GM08714 (cell line): ENCODE data around the gene FAM13A.

ENCODE experiments used
- H3K4me3 ChIP-seq: fragments of 200-500 bp; sonication (Bioruptor generic); 2 replicates; pipeline ENCODE4 v1.5.1; 2014; ENCODE audit warnings: mild to moderate bottlenecking, low read length, inconsistent platforms
- ZNF274 ChIP-seq: IDR thresholded peaks from 2 replicates; pipeline ENCODE4 v1.6.1; 2012; ENCODE audit warnings: mild to moderate bottlenecking, low read depth, low read length

Gene FAM13A

GRCh38 chr4:89055157-89056080 is 1.6 kb downstream of the FAM13A start:
- peak overlapping the region; percentile 41; the same call in 1 of the 2 replicates for H3K4me3 ChIP-seq
- no peak for TF ChIP-seq ZNF274

- no peak for TF ChIP-seq ZNF274
- no peak overlapping the region for H3K4me3 ChIP-seq
Measured at GRCh38 chr4:89054627-89055026, 2.4 kb downstream of the FAM13A start.

GRCh38 chr4:89049853-89050252 is 7.1 kb downstream of the FAM13A start:
- no peak overlapping the region for H3K4me3 ChIP-seq
- no peak for TF ChIP-seq ZNF274

DNA sequence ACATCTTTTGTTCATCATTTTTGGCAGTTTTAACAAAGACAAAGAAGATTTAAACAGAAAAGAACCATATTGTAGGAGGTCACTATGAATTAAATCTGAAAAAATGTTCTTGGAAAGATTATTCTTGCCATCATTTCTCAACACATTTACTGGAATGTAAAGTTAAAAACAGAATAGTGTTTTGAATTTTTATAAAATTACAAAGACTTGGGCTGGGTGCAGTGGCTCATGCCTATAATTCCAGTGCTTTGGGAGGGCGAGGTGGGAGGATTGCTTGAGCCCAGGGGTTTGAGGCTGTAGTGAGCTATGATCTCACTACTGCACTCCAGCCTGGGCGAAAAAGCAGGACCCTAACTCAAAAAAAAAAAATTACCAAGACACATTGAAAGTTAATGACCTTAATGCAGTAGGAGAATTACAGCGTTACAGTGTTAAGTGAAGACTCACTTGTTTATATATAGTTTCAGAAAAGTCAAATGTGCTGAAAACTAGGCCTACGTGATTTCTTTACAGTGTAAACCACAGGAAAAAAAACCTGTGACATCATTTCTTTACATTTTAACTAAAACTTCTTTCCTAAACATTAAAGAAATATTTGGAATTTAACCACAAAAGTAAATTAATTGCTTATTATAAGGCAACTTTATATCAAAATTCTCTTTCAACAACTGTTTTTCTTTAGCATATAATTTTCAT is 7.9 kb downstream of the FAM13A start:
- no peak overlapping the region for H3K4me3 ChIP-seq

DNA sequence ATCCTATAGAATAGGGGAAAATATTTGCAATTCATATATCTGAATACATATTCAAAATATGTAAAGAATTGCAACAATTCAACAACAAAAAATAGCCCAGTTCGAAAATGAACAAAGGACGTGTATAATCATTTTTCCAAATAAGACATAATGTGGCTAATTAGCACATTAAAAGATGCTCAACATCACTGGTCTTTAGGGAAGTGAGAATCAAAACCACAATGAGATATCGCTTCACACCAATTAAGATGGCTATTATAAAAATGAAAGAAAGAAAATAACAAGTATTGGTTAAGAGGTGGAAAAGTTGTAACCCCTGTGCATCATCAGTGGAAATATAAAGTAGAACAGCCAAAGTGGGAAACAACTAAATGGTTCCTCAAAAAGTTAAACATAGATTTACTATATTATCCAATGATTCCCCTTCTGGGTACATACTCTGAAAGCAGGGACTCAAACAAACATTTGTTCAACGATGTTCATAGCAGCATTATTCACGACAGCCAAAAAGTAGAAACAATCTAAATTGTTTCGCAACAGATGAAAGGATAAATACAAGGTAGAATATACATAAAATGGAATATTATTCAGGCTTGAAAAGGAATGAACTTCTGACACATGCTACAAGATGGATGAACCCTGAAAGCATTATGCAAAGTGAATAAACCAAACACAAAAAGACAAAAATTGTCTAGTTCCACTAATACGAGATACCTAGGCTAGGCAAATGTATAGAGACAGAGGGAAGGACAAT is 12.7 kb downstream of the FAM13A start:
- H3K4me3 ChIP-seq: no peak overlapping the region
- no peak for TF ChIP-seq ZNF274

More for the DNA sequence above, 7.9 kb downstream of the FAM13A start:
- no peak for TF ChIP-seq ZNF274

- H3K4me3 ChIP-seq: no peak overlapping the region
- no peak for TF ChIP-seq ZNF274
Measured at GRCh38 chr4:89042055-89042454, 14.9 kb downstream of the FAM13A start.

DNA sequence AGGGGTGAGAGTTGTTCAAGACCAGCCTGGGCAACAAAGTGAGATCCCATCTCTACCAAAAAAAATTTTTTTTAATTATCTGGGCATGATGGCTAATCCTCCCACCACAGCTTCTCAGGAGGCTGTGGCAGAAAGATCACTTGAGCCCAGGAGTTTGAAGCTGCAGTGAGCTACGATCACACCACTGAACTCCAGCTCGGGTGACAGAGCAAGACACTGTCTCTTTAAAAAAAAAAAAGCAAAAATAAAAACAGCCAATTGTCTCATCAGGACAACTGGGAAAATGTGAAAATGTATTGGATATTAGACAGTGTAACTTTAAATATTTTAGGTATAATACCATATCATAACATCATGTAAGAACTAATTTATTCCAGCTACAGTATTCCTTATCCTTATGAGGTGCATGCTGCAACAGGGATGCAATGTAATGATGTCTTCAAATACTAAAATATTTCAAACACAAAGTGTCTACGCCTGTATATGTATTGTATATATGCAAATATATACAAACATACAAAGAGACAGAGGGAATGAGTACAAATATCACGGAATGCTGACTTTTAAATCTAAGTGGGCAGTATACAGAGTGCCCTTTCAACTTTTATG is 17.2 kb downstream of the FAM13A start:
- TF ChIP-seq ZNF274: no peak
- H3K4me3 ChIP-seq: no peak overlapping the region

GRCh38 chr4:89036535-89036934 is 20.4 kb downstream of the FAM13A start:
- no peak for TF ChIP-seq ZNF274
- no peak overlapping the region for H3K4me3 ChIP-seq

DNA sequence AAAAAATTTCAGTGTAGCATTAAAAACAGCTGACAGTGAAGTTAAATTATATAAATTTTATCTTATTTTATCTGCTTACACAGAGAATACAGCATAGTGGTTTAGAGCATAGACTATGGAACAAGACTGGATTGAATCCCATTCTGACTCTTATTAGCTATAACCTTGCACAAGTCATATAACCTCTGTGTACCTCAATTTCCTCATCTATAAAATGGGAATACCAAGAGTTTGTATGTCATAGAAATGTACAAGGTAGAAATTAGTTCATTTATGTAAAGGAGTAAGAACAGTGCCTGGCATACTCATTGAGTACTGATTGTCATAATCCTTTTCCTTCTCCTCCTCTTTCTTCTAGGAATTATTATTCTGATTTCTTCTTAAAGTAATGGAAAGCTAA is 25.7 kb downstream of the FAM13A start:
- TF ChIP-seq ZNF274: no peak
- no peak overlapping the region for H3K4me3 ChIP-seq

DNA sequence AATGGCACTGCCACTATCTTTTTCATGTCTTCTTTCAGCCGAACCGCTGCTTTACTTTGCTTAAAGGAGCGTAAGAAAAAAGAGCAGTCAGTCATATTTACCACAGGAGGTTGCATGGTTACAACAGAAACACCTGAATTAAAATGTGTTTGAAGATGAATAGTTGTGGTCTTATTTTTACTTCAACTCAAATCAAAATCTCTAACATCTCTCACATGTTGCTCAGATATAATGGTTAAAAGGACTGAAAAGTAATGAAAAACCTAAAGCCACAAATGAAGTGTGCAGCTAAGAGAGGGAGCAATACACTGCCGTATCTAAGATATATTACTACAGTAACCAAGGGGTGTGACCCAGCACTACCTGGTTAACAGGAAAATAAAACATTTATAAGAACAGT is 27.4 kb downstream of the FAM13A start:
- no peak for TF ChIP-seq ZNF274

DNA sequence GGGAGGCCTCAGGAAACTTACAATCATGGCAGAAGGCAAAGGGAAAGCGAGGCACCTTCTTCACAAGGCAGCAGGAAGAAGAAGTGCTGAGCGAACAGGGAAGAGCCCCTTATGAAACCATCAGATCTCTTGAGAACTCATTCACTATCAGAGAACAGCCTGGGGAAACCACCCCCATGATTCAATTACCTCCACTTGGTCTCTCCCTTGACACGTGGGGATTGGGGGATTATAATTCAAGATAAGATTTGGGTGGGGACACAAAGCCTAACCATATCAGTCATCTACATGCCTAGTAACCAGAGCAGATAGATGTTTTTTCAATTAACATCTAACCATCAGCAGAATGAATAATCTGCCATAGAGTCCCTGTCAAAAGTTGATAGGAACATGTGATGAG is 30.4 kb downstream of the FAM13A start:
- no peak overlapping the region for H3K4me3 ChIP-seq
- no peak for TF ChIP-seq ZNF274

More for the DNA sequence above, 27.4 kb downstream of the FAM13A start:
- H3K4me3 ChIP-seq: no peak overlapping the region

- TF ChIP-seq ZNF274: no peak
- H3K4me3 ChIP-seq: no peak overlapping the region
Measured at GRCh38 chr4:89024051-89024675, 32.8 kb downstream of the FAM13A start.

DNA sequence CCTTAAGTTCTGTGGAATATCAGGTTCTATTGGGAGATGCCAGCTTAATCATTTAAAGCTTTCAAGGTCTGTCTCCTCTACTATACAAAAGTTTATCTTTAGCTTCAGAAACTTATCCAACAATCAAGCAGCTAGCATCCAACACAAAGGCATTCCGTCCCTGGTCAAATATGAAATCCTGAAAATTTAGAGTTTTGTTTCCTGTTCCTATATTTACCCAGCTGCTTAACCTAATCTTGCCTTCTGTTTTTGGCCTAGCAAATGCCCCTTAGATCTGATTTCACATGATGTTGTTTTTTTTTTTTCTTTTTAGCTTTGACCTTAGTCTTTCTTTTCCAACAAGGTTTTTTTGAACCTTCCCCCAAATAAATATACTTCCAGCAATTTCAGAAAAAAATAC is 33.8 kb downstream of the FAM13A start:
- no peak for TF ChIP-seq ZNF274
- H3K4me3 ChIP-seq: no peak overlapping the region
